Progenitor cell of endocrine pancreas (in vitro differentiated cells): ENCODE data around the gene CCDC13. TPM values are rescaled to one million over a fixed set of nuclear protein-coding genes. Genes with fewer than 3 reads are reported as not detected.

Experiments
- DNase-seq: peaks from one replicate; pipeline ENCODE4 v3.0.0; 2021; ENCODE audit warnings: low spot score; ENCODE audit not compliant: unreplicated experiment
- H3K27ac Mint-ChIP-seq: 2 replicates; pipeline ENCODE4 v1.8.0; 2021; ENCODE audit warnings: mild to moderate bottlenecking, moderate library complexity, mixed read lengths
- H3K27me3 Mint-ChIP-seq: 2 replicates; pipeline ENCODE4 v1.8.0; 2021; ENCODE audit warnings: mixed read lengths
- H3K36me3 Mint-ChIP-seq: 2 replicates; pipeline ENCODE4 v1.8.0; 2022; ENCODE audit warnings: mixed read lengths; ENCODE audit not compliant: insufficient read depth
- H3K4me1 Mint-ChIP-seq: 2 replicates; pipeline ENCODE4 v1.8.0; 2021; ENCODE audit warnings: low read depth, mixed read lengths
- H3K4me3 Mint-ChIP-seq: 2 replicates; pipeline ENCODE4 v1.8.0; 2021; ENCODE audit warnings: low read depth, mild to moderate bottlenecking, moderate library complexity, mixed read lengths
- H3K9me3 Mint-ChIP-seq: 2 replicates; pipeline ENCODE4 v1.8.0; 2021; ENCODE audit warnings: low read depth, mixed read lengths
- CTCF ChIP-seq: fragments of 200-600 bp; sonication (generic); IDR thresholded peaks from one replicate; pipeline ENCODE4 v1.5.0; 2021; ENCODE audit warnings: antibody characterized with exemption, mild to moderate bottlenecking; ENCODE audit not compliant: unreplicated experiment
- total RNA-seq: library from RNA; stranded (reverse); gene quantifications from 2 replicates; pipeline ENCODE4 v1.2.1, GENCODE V29; 2021

The CCDC13 gene
- total RNA-seq, 1 donor from 2014 or later, result 2.3 TPM

- no peak for TF ChIP-seq CTCF
- Mint-ChIP-seq H3K27me3 (no peaks in the 10 kb centered on the region), H3K9me3 (no peaks in the 10 kb centered on the region), H3K4me3 (no peak overlapping the region), H3K4me1 (no peaks in the 10 kb centered on the region), H3K27ac (no peak overlapping the region), H3K36me3 (no peaks in the 10 kb centered on the region)
- DNase-seq, result no peak
Measured at GRCh38 chr3:42756681-42757213, 16.3 kb downstream of the CCDC13 start.

- no peak for DNase-seq
- TF ChIP-seq CTCF, result peak; percentile 42
Measured at GRCh38 chr3:42755681-42756578, 17.1 kb downstream of the CCDC13 start.

GRCh38 chr3:42753757-42754156, 19.3 kb downstream of the CCDC13 start:
- H3K4me3 Mint-ChIP-seq, result no peak overlapping the region
- no peaks in the 10 kb centered on the region for H3K9me3 Mint-ChIP-seq
- no peak overlapping the region for H3K27ac Mint-ChIP-seq
- H3K27me3 Mint-ChIP-seq, result no peaks in the 10 kb centered on the region
- no peak for TF ChIP-seq CTCF
- no peak for DNase-seq
- no peaks in the 10 kb centered on the region for H3K4me1 Mint-ChIP-seq
- no peaks in the 10 kb centered on the region for H3K36me3 Mint-ChIP-seq

More at GRCh38 chr3:42755681-42756578, 17.1 kb downstream of the CCDC13 start:
- no peaks in the 10 kb centered on the region for H3K9me3 Mint-ChIP-seq
- no peaks in the 10 kb centered on the region for H3K27me3 Mint-ChIP-seq
- no peak overlapping the region for H3K27ac Mint-ChIP-seq
- no peaks in the 10 kb centered on the region for H3K4me1 Mint-ChIP-seq
- H3K4me3 Mint-ChIP-seq, result no peak overlapping the region
- no peaks in the 10 kb centered on the region for H3K36me3 Mint-ChIP-seq

GRCh38 chr3:42752961-42753360, 20.1 kb downstream of the CCDC13 start:
- Mint-ChIP-seq H3K9me3 (no peaks in the 10 kb centered on the region), H3K4me1 (no peaks in the 10 kb centered on the region), H3K36me3 (no peaks in the 10 kb centered on the region), H3K27me3 (no peaks in the 10 kb centered on the region), H3K4me3 (no peak overlapping the region), H3K27ac (no peak overlapping the region)
- no peak for TF ChIP-seq CTCF
- no peak for DNase-seq

GRCh38 chr3:42752441-42752840, 20.6 kb downstream of the CCDC13 start:
- H3K36me3 Mint-ChIP-seq, result no peaks in the 10 kb centered on the region
- H3K4me1 Mint-ChIP-seq, result no peaks in the 10 kb centered on the region
- no peaks in the 10 kb centered on the region for H3K27me3 Mint-ChIP-seq
- no peak for TF ChIP-seq CTCF
- H3K9me3 Mint-ChIP-seq, result no peaks in the 10 kb centered on the region
- no peak overlapping the region for H3K4me3 Mint-ChIP-seq
- no peak overlapping the region for H3K27ac Mint-ChIP-seq
- DNase-seq, result no peak
